ENCODE data around the gene NEURL1.

- TF ChIP-seq CTCF (conservative IDR thresholded peaks at IDR 0.05) (no peak), EZH2 (IDR thresholded peaks at IDR 0.05; ENCODE audit: low read depth) (no peak)
Measured at GRCh38 chr10:103590744-103591291, 97.3 kb downstream of the NEURL1 start.
